HK-2 (cell line): Measurements from ENCODE around the gene UCMA.
"Not testable (repeated sequence)": the region's sequence is repeated elsewhere in the genome, so short reads cannot be mapped to it uniquely, and the experiment has no call there.

Experiments
- DNase-seq: peaks from one replicate; pipeline ENCODE4 v3.0.0-alpha.2; 2018; ENCODE audit not compliant: unreplicated experiment

UCMA gene, protein sequence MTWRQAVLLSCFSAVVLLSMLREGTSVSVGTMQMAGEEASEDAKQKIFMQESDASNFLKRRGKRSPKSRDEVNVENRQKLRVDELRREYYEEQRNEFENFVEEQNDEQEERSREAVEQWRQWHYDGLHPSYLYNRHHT

DNA sequence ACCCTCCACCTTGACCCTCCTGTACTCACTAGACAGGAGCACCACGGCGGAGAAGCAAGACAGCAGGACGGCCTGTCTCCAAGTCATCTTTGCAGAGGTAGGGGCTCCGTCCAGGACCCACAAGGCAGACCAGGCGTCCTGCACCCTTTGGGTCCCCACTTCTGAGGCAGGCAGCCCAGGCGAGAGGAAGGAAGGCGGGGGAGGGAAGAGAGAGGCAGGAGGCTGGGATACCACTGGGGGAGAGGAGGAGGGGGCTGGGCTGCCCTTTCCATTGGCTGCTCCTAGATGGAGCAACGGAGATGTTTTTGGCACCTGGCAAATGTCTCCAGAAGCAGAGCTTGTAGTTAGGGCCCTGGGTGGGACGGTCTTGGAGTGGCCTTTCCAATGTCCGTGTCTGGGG, at the start of gene UCMA:
UCMA (minus strand) TSS at position 203 of the 400 bp plus-strand sequence; CDS start at position 87, 116 bp downstream.
- no peak for DNase-seq

DNA sequence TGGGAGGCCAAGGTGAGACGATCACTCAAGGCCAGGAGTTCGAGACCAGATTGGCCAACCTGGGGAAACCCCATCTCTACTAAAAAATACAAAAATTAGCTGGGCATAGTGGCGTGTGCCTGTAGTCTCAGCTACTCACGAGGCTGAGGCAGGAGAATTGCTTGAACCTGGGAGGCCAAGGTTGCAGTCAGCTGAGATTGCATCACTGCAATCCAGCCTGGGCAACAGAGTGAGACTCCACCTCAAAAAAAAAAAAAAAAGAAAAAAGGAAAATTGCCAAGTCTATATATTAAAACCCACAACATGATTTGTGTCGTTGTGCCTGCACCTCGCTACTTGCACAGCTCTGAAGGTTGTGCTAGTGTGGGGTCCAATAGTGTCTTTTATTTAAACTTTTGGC, 48.2 kb upstream of the UCMA start:
- not testable (repeated sequence) for DNase-seq

DNA sequence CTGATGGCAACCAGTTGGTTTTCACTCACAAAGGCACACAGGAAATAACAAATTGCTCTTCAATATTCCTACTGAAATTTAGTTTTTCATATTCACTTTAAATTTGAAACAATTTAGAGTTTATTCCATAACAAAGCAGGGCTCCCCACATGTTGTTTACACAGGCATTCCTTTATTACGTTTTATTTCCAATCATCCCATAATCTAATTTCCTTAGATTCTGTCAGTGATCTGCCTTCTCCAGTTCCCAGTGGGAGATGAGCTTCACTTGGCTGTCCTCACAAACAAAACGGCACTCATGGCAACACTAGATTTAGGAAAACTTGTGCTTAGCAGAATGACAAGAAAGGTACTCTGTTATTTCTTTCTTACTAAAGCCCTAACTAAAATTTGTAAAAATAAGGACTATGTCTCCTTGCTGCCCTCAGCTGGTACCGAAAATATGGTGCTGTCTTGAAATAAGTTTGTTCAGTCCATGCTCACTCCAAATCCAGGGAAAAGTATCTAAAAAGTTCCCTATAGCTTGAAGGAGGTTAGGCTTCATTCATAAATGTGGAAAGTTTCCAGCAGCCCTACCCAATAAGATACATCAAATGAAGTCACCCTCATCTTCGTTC, 42.7 kb upstream of the UCMA start:
- no peak for DNase-seq

DNA sequence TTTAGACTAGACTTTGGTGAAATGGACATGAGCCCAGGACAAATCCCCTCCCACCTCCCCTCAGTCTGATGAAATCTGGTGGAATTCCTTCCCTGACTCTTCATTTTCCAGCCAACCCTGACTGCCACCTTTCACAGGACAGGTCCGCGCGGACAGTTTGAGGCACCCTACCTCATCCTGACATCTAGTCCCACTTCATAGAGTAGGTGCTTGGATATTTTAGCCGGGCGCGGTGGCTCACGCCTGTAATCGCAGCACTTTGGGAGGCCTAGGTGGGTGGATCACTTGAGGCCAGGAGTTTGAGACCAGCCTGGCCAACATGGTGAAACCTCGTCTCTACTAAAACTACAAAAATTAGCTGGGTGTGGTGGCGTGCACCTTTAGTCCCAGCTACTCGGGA, 42.0 kb upstream of the UCMA start:
- not testable (repeated sequence) for DNase-seq

DNA sequence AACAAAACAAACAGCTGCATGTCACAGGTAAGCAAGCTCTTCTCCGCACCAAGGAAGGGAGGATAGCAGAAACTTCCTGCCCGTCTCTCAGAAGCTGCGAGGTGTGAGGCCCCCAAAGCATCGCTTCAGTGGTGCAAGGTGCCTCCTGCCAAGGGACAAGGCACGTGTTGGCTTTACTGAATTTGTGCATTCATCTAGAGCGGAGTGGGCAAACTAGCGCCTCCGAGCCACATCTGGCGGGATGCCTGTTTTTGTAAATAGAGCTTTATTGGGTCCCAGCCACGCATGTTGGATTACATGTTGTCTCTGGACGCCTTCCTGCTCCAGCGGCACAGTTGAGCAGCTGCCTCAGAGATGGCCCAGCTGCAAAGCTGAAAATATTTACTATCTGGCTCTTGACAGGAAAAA, 38.0 kb upstream of the UCMA start:
- DNase-seq, result no peak

DNA sequence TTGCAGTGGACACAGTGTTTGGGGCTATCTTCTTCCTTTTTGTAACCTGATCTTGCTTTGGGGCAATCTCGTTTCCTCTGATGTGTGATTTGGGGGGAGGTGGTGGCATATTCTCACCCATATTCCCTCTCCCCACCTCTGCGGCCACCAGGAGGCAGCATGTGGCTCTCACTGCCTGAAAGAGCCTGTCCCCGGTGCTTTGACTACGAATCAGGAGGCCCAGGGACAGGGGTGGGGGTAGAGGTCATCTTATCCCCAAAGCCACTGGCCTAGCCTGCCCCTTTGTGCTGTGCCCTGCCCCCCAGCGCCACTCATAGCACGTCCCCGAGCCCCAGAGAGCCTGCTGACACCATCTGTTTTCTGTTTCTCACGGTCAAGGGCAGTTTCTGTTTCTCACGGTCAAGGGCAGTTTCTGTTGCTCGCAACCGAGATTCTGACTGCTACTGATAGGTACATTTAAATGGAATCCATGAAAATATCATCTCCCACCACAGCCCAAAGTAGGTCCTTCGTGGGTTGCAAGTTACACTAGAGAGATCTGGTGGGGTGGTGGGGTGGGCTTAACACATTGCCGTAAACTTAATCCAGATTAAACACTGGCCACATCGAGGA, 37.5 kb upstream of the UCMA start:
- DNase-seq, result peak; percentile 7

DNA sequence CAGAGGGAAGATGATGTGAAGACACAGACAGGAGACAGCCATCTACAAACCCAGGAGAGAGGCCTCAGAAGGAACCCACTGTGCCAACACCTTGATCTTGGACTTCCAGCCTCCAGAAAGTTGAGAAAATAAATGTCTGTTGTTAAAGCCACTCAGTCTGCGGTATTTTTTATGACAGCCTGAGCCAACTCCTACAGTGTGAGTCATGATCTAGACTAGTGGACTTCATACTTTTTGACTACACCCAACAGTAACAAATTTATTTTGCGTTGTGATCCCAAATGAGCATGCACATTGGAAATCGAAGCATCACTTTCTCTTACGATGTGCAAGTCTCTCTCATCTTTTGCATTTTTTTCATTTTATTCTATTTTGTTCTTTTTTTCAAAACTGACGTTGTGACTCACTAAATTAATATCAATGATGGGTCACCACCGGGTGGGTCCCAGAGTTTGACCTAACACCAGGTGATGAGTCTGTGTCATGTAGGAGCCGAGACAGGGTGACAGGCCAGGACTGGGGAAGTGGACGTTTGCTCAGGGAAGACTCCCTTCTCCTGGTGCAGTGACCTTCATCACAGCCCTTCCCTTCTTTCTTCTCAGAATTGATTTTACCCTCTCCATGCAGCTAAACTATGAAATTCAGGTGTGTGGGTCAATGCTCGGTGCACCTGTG, 36.8 kb upstream of the UCMA start:
- no peak for DNase-seq

DNA sequence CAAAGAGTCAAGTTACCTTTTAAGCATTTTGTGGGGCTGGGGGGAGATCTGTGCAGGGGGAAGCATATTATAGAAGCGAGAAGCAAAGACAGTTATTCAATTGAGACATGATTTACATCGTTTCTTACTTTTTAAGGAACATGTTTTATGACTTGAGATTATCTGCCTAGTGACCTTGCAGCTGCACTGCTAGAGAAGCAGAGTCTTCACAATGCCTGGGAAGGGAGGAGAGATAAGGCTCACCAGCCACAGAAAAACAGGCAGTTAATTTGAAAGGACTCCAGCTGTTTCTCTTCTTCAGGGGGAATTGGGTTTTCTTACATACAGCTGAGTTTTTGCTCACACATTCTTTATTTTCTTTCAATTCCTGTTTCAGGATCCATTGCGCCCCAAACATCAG, 34.7 kb upstream of the UCMA start:
- no peak for DNase-seq

DNA sequence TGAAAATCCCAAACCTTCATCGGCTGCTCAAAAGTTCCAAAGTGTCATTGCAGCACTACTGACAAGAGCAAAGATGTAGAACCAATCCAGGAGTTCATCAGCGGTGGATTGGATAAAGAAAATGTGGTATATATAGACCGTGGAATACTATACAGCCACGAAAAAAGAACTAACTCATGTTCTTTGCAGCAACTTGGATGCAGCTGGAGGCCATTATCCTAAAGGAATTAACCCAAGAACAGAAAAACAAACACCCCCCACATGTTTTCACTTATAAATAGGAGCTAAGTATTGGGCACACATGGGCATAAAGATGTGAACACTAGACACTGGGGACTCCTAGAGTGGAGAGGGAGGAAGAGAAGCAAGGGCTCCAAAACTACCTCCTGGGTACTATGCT, 34.1 kb upstream of the UCMA start:
- no peak for DNase-seq

DNA sequence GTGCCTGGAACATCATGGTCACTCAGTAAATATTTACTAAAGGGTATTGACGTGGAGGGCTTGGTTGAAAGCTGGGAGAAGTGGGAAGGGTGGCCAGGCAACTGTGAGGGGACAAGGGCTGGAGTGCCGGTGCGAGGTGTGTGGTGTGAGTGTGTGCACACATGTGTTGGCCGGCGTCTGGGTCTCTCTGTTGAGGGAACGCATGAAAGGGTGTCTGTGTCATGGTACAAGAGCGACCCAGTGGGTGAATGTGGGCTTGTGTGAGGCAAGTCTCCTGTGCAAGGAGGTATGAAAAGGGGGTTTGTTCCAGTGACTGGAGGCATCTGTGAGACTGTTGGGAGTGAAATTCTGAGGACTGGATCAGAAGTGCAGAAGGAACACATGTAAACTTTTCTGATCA, 29.4 kb upstream of the UCMA start:
- DNase-seq, result no peak

DNA sequence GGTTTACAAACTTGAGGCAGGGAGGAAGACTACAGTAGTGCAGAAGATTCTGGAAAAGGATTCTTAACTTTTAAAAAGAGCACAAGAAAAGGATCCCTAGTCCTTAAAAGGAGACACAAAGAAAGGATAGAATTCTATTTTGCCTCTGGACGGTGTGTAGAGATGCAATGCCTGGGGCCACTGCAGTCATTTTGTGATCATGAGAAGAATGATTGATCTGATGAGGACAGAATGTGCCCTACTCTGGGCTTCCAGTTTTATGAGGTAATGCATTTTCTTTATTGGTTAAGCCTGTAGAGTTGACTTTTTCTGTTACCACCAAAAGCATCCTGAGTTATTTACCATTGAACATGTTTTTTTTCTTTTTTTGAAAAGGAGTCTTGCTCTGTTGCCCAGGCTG, 28.3 kb upstream of the UCMA start:
- DNase-seq, result no peak

DNA sequence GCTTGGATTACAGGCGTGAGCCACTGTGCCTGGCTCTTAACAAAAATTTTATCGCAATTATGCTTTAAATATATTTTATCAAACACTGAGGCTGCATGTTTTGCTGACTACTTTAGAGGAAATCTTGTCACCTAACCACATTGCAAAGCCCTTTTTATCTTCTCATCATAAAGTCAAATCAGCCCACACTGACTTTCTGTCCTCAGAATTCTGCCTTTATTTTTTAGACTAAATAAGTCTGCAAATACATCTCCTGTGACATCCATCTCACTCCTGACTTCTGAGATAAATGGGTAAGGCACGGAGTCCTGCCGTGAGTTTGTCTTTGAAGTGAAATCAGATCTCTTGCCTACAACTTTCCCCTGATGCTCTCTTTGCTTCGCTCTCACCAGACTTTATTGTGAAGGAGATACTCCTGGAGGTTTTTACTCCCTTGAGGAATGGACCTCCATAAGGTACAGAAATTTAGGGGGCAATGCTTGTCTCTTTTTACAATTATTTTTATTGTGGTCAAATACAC, 23.5 kb upstream of the UCMA start:
- no peak for DNase-seq

DNA sequence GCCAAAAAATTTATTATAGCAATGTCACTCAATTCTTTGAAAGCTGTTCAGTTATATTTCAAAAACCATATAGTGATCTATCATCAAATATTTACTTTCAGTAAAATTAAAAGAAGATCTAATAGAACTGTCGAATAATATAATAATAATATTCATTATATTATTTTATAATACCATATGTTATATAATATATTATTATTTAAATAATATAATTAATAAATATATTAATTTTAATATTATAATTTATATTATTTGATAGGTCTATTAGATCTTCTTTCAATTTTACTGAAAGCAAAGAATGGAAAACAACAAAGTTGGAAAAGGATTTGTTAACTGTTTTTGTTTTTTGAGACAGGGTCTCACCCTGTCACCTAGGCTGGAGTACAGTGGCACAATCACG, 22.5 kb upstream of the UCMA start:
- no peak for DNase-seq

DNA sequence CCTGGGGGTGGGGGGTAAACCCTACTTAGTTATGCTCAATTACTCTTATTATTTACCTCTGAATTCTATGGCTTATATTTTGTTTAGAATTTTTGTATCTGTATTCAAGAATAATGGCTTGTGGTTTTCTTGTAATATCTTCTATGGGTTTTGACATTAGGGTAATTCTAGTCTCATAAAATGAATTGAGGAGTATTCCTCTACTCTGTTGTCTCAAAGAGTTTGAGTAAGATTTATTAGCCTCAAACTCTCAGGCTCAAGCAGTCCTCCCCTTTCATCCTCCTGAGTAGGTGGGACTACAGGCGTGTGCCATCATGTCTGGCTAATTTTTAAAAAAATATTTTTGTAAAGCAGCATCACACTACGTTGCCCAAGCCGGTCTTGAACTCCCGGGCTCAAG, 19.6 kb upstream of the UCMA start:
- no peak for DNase-seq

DNA sequence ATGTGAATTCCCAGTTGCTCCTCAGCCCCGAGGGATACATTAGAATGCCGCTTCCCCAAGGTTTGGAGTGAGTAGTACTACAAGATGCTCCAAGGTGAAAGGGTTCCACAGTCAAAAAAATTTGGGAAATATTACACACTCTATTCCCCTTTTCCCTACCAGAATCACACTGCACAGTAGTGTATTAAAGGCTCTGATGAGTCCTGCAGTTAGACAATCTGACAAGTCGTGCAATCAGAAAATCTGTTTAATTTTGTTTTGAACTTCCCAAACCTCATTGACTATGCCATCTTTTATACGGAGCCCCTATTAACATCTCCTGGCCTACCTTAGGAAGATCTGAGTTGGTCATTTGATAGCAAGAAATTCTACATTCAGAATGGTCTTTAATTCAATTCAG, 13.6 kb upstream of the UCMA start:
- DNase-seq, result no peak

DNA sequence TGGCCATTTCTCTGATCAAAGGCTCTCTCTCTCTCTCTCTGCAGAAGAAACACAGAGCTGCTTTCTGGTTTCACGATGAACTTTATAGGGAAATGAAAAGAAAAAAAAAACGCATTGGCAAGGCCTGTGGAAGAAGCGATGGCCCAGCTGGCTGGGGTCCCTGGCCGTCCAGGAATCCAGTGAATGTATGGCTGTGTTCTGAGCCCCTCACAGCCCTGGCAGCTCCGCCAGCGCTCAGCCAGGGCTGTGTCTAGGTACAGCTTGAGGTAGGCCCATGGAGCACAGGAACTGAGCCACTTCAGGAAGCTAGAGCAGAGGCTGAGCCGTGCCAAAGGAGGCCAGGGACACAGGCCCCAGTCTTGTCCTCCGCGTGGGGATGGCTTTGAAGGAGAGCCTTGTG, 13.1 kb upstream of the UCMA start:
- no peak for DNase-seq

DNA sequence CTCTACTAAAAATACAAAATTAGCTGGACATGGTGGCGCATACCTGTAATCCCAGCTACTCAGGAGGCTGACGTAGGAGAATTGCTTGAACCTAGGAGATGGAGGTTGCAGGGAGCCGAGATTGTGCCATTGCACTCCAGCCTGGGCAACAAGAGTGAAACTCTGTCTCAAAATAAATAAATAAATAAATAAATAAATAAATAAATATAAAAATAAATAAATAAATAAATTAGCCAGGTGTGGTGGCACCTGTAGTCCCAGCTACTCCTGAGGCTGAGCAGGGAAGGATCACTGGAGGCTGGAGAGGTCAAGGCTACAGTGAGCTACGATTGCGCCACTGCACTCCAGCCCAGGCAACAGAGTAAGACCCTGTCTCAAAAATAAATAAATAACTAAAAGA, 8.1 kb upstream of the UCMA start:
- DNase-seq, result not testable (repeated sequence)

DNA sequence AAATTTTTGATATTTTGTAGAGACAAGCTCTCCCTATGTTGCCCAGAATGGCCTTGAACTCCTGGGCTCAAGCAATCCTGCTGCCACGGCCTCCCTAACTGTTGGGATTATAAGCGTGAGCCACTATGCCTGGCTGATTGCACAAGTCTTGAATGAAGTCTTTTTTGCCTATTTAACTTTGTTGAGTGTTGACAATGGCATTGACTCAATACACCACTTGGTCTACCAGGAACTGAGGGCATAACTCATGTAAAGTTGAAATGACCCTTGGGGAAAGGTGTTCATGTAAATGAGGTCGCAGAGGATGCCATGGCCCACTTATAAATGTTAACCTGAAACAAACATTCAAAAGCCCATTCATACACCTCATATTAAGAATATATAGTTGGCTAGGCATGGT, 7.4 kb upstream of the UCMA start:
- no peak for DNase-seq

DNA sequence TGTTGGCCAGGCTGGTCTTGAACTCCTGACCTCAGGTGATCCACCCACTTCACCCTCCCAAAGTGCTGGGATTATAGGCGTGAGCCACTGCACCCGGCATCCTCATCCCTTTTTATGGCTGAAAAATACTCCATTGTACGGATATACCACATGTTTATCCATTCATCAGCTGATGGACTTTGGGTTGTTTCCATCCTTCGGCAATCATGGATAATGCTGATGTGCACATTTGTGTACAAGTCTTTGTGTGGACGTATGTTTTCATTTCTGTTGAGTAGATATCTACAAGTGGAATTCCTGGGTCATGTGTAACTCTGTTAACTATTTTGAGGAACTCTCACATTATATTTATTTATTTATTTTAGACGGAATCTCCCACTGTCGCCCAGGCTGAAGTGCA, 5.7 kb upstream of the UCMA start:
- no peak for DNase-seq

DNA sequence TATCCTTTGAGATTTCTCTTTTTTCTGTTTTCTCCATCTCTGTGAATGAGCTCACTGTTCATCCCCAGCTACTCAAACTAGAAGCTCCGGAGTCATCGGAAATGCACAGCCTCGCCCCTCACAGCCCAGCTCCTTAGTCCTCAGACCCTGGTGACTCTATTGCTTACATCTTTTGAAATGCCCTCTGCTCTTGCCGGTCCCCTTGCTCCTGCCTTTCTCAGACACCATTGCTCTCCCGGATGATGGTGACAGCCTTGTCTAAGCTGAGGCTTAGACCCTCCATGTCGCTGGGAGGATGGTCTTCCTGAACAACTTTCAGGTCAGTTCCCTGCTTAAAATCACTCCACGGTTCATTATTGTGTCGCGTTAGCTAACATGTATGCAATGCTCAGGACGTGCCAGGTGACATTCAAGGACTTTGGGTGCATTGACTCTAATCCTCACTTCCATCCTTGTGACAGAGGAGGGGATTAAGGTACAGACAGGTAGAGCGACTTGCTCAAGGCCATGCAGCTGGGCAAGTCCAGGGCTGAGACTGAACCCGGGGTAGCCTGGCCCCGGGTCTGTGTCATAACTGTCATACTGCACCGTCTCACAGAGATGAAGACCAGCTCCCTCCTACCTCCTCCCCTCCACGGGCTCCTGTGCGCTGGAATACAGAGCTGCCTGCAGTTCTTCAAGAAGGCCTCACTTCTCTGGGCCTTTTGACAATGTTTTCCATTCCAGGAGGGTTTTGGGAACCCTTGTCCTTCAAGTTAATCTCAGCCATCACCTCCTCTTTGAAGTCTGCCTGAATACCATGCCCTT, 4.3 kb upstream of the UCMA start:
- DNase-seq, result no peak

DNA sequence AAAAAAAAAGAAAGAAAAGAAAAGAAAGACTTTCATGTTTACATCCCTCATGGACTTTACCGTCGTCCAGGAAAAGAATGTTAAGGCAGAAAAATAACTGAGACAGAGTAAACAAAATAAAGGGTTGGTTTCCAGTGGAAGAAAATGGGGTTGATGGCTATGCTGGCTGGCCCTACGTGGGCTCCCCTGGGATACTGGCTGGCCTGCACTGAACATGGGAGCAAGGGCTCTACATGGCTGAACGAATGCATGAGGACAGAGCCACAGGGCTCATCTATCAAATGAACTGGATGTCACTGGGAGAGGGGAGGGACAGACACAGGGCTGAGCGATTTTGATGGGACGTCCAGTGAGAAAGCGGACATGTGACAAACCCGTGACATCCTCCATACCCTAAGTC, 2.5 kb upstream of the UCMA start:
- DNase-seq, result no peak

DNA sequence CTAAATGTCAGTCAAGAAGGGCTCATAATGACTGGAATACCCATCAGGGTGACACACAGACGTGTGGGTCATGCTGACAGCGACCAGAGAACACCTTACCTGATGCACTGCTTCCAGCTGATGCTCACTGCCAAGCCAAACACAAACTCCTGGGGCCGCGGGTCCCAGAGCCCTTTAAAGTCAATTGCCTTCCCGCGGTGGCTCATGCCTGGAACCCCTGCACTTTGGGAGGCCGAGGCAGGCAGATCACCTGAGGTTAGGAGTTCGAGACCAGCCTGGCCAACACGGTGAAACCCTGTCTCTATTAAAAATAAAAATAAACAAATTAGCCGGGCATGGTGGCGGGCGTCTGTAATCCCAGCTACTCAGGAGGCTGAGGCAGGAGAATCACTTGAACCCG, 562 bp upstream of the UCMA start:
- not testable (repeated sequence) for DNase-seq
